ENCODE measurements around the gene EPB41L4B.
A peak's percentile ranks its signal among the peaks of the same experiment; 100 is the strongest.

Gene EPB41L4B

GRCh38 chr9:109321727-109322126 lies 868 bp upstream of the EPB41L4B start:
- no peaks in the 10 kb centered on the region for H3K79me2 ChIP-seq (ENCODE audit: control insufficient read depth, insufficient read depth, low read length, unreplicated experiment)
- H3K4me1 ChIP-seq (ENCODE audit: control insufficient read depth, insufficient read depth, low read length, unreplicated experiment), result no peaks in the 10 kb centered on the region
- H3K27me3 ChIP-seq (ENCODE audit: insufficient read depth, low read length), result peaks cover 8% of the 10 kb centered on the region; the same call in 1 of the 2 replicates
- H3K36me3 ChIP-seq (ENCODE audit: insufficient read depth, low read length), result no peaks in the 10 kb centered on the region
- H2AFZ ChIP-seq (ENCODE audit: low read length, unreplicated experiment), result no peak overlapping the region
- no peak overlapping the region for H3K27ac ChIP-seq (ENCODE audit: low read depth, low read length)
- H3K4me3 ChIP-seq (ENCODE audit: low read depth, low read length), result no peak overlapping the region

- Histone ChIP-seq H3K79me2 (ENCODE audit: control insufficient read depth, insufficient read depth, low read length, unreplicated experiment) (no peaks in the 10 kb centered on the region), H3K4me3 (ENCODE audit: low read depth, low read length) (no peak overlapping the region), H3K27ac (ENCODE audit: low read depth, low read length) (no peak overlapping the region), H2AFZ (ENCODE audit: low read length, unreplicated experiment) (no peak overlapping the region), H3K4me1 (ENCODE audit: control insufficient read depth, insufficient read depth, low read length, unreplicated experiment) (peaks cover 8% of the 10 kb centered on the region), H3K36me3 (ENCODE audit: insufficient read depth, low read length) (no peaks in the 10 kb centered on the region), H3K27me3 (ENCODE audit: insufficient read depth, low read length) (peaks cover 8% of the 10 kb centered on the region; the same call in 1 of the 2 replicates)
Measured at GRCh38 chr9:109320331-109320741, 523 bp downstream of the EPB41L4B start.

GRCh38 chr9:109319626-109320241 lies 1.1 kb downstream of the EPB41L4B start:
- Histone ChIP-seq H2AFZ (ENCODE audit: low read length, unreplicated experiment) (peak overlapping the region; percentile 62), H3K27me3 (ENCODE audit: insufficient read depth, low read length) (peaks cover 8% of the 10 kb centered on the region; the same call in 1 of the 2 replicates), H3K36me3 (ENCODE audit: insufficient read depth, low read length) (no peaks in the 10 kb centered on the region), H3K4me3 (ENCODE audit: low read depth, low read length) (peak overlapping the region; percentile 74), H3K27ac (ENCODE audit: low read depth, low read length) (no peak overlapping the region), H3K79me2 (ENCODE audit: control insufficient read depth, insufficient read depth, low read length, unreplicated experiment) (no peaks in the 10 kb centered on the region), H3K4me1 (ENCODE audit: control insufficient read depth, insufficient read depth, low read length, unreplicated experiment) (peaks cover 8% of the 10 kb centered on the region)

- H3K36me3 ChIP-seq (ENCODE audit: insufficient read depth, low read length), result no peaks in the 10 kb centered on the region
- H3K4me1 ChIP-seq (ENCODE audit: control insufficient read depth, insufficient read depth, low read length, unreplicated experiment), result peaks cover 8% of the 10 kb centered on the region
- peaks cover 8% of the 10 kb centered on the region; the same call in 1 of the 2 replicates for H3K27me3 ChIP-seq (ENCODE audit: insufficient read depth, low read length)
- H3K4me3 ChIP-seq (ENCODE audit: low read depth, low read length), result peak overlapping the region; percentile 74
- H3K27ac ChIP-seq (ENCODE audit: low read depth, low read length), result no peak overlapping the region
- no peaks in the 10 kb centered on the region for H3K79me2 ChIP-seq (ENCODE audit: control insufficient read depth, insufficient read depth, low read length, unreplicated experiment)
- no peak overlapping the region for H2AFZ ChIP-seq (ENCODE audit: low read length, unreplicated experiment)
Measured at GRCh38 chr9:109319017-109319625, 1.7 kb downstream of the EPB41L4B start.

- no peaks in the 10 kb centered on the region for H3K36me3 ChIP-seq (ENCODE audit: insufficient read depth, low read length)
- no peaks in the 10 kb centered on the region for H3K79me2 ChIP-seq (ENCODE audit: control insufficient read depth, insufficient read depth, low read length, unreplicated experiment)
- H3K27ac ChIP-seq (ENCODE audit: low read depth, low read length), result no peak overlapping the region
- H3K4me3 ChIP-seq (ENCODE audit: low read depth, low read length), result no peak overlapping the region
- H3K4me1 ChIP-seq (ENCODE audit: control insufficient read depth, insufficient read depth, low read length, unreplicated experiment), result peaks cover 8% of the 10 kb centered on the region
- no peak overlapping the region for H2AFZ ChIP-seq (ENCODE audit: low read length, unreplicated experiment)
- H3K27me3 ChIP-seq (ENCODE audit: insufficient read depth, low read length), result peaks cover 8% of the 10 kb centered on the region; the same call in 1 of the 2 replicates
Measured at GRCh38 chr9:109317979-109318741, 2.7 kb downstream of the EPB41L4B start.

GRCh38 chr9:109317311-109317978 lies 3.4 kb downstream of the EPB41L4B start:
- H2AFZ ChIP-seq (ENCODE audit: low read length, unreplicated experiment), result no peak overlapping the region
- H3K4me1 ChIP-seq (ENCODE audit: control insufficient read depth, insufficient read depth, low read length, unreplicated experiment), result peaks cover 8% of the 10 kb centered on the region
- H3K79me2 ChIP-seq (ENCODE audit: control insufficient read depth, insufficient read depth, low read length, unreplicated experiment), result no peaks in the 10 kb centered on the region
- no peak overlapping the region for H3K27ac ChIP-seq (ENCODE audit: low read depth, low read length)
- no peak overlapping the region for H3K4me3 ChIP-seq (ENCODE audit: low read depth, low read length)
- no peaks in the 10 kb centered on the region for H3K36me3 ChIP-seq (ENCODE audit: insufficient read depth, low read length)
- peaks cover 6% of the 10 kb centered on the region; the same call in 1 of the 2 replicates for H3K27me3 ChIP-seq (ENCODE audit: insufficient read depth, low read length)

- Histone ChIP-seq H2AFZ (ENCODE audit: low read length, unreplicated experiment) (no peak overlapping the region), H3K4me3 (ENCODE audit: low read depth, low read length) (no peak overlapping the region), H3K36me3 (ENCODE audit: insufficient read depth, low read length) (no peaks in the 10 kb centered on the region), H3K27ac (ENCODE audit: low read depth, low read length) (no peak overlapping the region), H3K79me2 (ENCODE audit: control insufficient read depth, insufficient read depth, low read length, unreplicated experiment) (no peaks in the 10 kb centered on the region), H3K4me1 (ENCODE audit: control insufficient read depth, insufficient read depth, low read length, unreplicated experiment) (peaks cover 20% of the 10 kb centered on the region), H3K27me3 (ENCODE audit: insufficient read depth, low read length) (0 out of 2 replicates have a peak, but pooled peaks cover 3% of the 10 kb centered on the region)
Measured at GRCh38 chr9:109316207-109316640, 4.6 kb downstream of the EPB41L4B start.

GRCh38 chr9:109315480-109316206 lies 5.2 kb downstream of the EPB41L4B start:
- H3K36me3 ChIP-seq (ENCODE audit: insufficient read depth, low read length), result no peaks in the 10 kb centered on the region
- H2AFZ ChIP-seq (ENCODE audit: low read length, unreplicated experiment), result no peak overlapping the region
- H3K27ac ChIP-seq (ENCODE audit: low read depth, low read length), result no peak overlapping the region
- H3K4me3 ChIP-seq (ENCODE audit: low read depth, low read length), result no peak overlapping the region
- peaks cover 25% of the 10 kb centered on the region for H3K4me1 ChIP-seq (ENCODE audit: control insufficient read depth, insufficient read depth, low read length, unreplicated experiment)
- 0 out of 2 replicates have a peak, but pooled peaks cover 3% of the 10 kb centered on the region for H3K27me3 ChIP-seq (ENCODE audit: insufficient read depth, low read length)
- H3K79me2 ChIP-seq (ENCODE audit: control insufficient read depth, insufficient read depth, low read length, unreplicated experiment), result no peaks in the 10 kb centered on the region

- Histone ChIP-seq H3K4me1 (ENCODE audit: control insufficient read depth, insufficient read depth, low read length, unreplicated experiment) (peaks cover 38% of the 10 kb centered on the region), H3K36me3 (ENCODE audit: insufficient read depth, low read length) (no peaks in the 10 kb centered on the region), H3K79me2 (ENCODE audit: control insufficient read depth, insufficient read depth, low read length, unreplicated experiment) (no peaks in the 10 kb centered on the region), H3K4me3 (ENCODE audit: low read depth, low read length) (no peak overlapping the region), H2AFZ (ENCODE audit: low read length, unreplicated experiment) (no peak overlapping the region), H3K27ac (ENCODE audit: low read depth, low read length) (no peak overlapping the region), H3K27me3 (ENCODE audit: insufficient read depth, low read length) (no peaks in the 10 kb centered on the region)
Measured at GRCh38 chr9:109314011-109314531, 6.8 kb downstream of the EPB41L4B start.

- Histone ChIP-seq H3K4me3 (ENCODE audit: low read depth, low read length) (no peak overlapping the region), H3K4me1 (ENCODE audit: control insufficient read depth, insufficient read depth, low read length, unreplicated experiment) (peaks cover 38% of the 10 kb centered on the region), H3K79me2 (ENCODE audit: control insufficient read depth, insufficient read depth, low read length, unreplicated experiment) (no peaks in the 10 kb centered on the region), H2AFZ (ENCODE audit: low read length, unreplicated experiment) (no peak overlapping the region), H3K27ac (ENCODE audit: low read depth, low read length) (no peak overlapping the region), H3K27me3 (ENCODE audit: insufficient read depth, low read length) (no peaks in the 10 kb centered on the region), H3K36me3 (ENCODE audit: insufficient read depth, low read length) (no peaks in the 10 kb centered on the region)
Measured at GRCh38 chr9:109313351-109313750, 7.5 kb downstream of the EPB41L4B start.

Measured in ACC112 (cell line).